ENCODE measurements around the gene CHCHD3.

DNA sequence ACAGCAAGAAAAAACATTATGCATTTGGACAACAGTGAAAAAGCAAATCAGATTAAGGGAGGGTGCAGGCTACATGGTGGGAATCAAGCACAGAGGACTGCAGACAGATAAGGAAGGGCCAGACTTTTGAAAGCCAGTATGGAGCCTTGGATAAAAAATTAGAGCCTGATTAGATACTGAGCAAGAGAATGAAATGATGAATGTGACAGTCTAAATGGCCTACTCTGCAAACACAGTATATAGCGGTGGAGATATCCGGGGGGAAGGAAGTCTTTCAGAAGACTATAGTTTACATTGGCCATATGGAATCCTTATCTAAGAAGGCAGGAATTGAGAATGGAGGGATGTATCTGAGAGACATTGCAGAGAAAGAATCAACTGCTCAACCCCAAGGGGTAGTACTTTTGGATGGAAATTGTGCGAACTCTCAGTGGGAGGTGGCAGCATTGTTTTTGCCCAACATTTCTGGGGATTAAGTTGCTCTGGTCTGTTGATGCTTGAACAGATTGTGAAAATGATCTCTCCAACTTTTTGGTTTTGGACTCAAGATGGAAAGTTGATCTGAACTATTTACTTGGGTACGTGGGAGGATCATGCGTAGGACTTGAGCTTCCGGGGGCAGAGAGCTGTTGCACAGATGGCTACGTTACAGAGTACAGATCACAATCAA is 39.4 kb upstream of the CHCHD3 start:
- TF ChIP-seq, protein P1, sequence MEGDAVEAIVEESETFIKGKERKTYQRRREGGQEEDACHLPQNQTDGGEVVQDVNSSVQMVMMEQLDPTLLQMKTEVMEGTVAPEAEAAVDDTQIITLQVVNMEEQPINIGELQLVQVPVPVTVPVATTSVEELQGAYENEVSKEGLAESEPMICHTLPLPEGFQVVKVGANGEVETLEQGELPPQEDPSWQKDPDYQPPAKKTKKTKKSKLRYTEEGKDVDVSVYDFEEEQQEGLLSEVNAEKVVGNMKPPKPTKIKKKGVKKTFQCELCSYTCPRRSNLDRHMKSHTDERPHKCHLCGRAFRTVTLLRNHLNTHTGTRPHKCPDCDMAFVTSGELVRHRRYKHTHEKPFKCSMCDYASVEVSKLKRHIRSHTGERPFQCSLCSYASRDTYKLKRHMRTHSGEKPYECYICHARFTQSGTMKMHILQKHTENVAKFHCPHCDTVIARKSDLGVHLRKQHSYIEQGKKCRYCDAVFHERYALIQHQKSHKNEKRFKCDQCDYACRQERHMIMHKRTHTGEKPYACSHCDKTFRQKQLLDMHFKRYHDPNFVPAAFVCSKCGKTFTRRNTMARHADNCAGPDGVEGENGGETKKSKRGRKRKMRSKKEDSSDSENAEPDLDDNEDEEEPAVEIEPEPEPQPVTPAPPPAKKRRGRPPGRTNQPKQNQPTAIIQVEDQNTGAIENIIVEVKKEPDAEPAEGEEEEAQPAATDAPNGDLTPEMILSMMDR (tag by site-specific recombination; IDR thresholded peaks at IDR 0.05): no peak
- TF ChIP-seq, protein P2, sequence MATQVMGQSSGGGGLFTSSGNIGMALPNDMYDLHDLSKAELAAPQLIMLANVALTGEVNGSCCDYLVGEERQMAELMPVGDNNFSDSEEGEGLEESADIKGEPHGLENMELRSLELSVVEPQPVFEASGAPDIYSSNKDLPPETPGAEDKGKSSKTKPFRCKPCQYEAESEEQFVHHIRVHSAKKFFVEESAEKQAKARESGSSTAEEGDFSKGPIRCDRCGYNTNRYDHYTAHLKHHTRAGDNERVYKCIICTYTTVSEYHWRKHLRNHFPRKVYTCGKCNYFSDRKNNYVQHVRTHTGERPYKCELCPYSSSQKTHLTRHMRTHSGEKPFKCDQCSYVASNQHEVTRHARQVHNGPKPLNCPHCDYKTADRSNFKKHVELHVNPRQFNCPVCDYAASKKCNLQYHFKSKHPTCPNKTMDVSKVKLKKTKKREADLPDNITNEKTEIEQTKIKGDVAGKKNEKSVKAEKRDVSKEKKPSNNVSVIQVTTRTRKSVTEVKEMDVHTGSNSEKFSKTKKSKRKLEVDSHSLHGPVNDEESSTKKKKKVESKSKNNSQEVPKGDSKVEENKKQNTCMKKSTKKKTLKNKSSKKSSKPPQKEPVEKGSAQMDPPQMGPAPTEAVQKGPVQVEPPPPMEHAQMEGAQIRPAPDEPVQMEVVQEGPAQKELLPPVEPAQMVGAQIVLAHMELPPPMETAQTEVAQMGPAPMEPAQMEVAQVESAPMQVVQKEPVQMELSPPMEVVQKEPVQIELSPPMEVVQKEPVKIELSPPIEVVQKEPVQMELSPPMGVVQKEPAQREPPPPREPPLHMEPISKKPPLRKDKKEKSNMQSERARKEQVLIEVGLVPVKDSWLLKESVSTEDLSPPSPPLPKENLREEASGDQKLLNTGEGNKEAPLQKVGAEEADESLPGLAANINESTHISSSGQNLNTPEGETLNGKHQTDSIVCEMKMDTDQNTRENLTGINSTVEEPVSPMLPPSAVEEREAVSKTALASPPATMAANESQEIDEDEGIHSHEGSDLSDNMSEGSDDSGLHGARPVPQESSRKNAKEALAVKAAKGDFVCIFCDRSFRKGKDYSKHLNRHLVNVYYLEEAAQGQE (tag by site-specific recombination; IDR thresholded peaks at IDR 0.05): no peak
- no peak for TF ChIP-seq ZNF121 (tag by site-specific recombination; IDR thresholded peaks at IDR 0.05)
- TF ChIP-seq, protein P3, sequence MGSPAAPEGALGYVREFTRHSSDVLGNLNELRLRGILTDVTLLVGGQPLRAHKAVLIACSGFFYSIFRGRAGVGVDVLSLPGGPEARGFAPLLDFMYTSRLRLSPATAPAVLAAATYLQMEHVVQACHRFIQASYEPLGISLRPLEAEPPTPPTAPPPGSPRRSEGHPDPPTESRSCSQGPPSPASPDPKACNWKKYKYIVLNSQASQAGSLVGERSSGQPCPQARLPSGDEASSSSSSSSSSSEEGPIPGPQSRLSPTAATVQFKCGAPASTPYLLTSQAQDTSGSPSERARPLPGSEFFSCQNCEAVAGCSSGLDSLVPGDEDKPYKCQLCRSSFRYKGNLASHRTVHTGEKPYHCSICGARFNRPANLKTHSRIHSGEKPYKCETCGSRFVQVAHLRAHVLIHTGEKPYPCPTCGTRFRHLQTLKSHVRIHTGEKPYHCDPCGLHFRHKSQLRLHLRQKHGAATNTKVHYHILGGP (tag by site-specific recombination; IDR thresholded peaks at IDR 0.05): no peak
- no peak for TF ChIP-seq ZNF610 (tag by site-specific recombination; IDR thresholded peaks at IDR 0.05; ENCODE audit: borderline replicate concordance)
- TF ChIP-seq, protein P4, sequence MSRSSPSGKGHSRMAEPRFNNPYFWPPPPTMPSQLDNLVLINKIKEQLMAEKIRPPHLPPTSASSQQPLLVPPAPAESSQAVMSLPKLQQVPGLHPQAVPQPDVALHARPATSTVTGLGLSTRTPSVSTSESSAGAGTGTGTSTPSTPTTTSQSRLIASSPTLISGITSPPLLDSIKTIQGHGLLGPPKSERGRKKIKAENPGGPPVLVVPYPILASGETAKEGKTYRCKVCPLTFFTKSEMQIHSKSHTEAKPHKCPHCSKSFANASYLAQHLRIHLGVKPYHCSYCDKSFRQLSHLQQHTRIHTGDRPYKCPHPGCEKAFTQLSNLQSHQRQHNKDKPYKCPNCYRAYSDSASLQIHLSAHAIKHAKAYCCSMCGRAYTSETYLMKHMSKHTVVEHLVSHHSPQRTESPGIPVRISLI (tag by site-specific recombination; IDR thresholded peaks at IDR 0.05): no peak
- TF ChIP-seq HOXA7 (CRISPR knock-in tag; IDR thresholded peaks at IDR 0.05; ENCODE audit: borderline replicate concordance): no peak
- TF ChIP-seq, protein P5, sequence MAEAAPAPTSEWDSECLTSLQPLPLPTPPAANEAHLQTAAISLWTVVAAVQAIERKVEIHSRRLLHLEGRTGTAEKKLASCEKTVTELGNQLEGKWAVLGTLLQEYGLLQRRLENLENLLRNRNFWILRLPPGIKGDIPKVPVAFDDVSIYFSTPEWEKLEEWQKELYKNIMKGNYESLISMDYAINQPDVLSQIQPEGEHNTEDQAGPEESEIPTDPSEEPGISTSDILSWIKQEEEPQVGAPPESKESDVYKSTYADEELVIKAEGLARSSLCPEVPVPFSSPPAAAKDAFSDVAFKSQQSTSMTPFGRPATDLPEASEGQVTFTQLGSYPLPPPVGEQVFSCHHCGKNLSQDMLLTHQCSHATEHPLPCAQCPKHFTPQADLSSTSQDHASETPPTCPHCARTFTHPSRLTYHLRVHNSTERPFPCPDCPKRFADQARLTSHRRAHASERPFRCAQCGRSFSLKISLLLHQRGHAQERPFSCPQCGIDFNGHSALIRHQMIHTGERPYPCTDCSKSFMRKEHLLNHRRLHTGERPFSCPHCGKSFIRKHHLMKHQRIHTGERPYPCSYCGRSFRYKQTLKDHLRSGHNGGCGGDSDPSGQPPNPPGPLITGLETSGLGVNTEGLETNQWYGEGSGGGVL (tag by site-specific recombination; IDR thresholded peaks at IDR 0.05): no peak
- TF ChIP-seq, protein P6, sequence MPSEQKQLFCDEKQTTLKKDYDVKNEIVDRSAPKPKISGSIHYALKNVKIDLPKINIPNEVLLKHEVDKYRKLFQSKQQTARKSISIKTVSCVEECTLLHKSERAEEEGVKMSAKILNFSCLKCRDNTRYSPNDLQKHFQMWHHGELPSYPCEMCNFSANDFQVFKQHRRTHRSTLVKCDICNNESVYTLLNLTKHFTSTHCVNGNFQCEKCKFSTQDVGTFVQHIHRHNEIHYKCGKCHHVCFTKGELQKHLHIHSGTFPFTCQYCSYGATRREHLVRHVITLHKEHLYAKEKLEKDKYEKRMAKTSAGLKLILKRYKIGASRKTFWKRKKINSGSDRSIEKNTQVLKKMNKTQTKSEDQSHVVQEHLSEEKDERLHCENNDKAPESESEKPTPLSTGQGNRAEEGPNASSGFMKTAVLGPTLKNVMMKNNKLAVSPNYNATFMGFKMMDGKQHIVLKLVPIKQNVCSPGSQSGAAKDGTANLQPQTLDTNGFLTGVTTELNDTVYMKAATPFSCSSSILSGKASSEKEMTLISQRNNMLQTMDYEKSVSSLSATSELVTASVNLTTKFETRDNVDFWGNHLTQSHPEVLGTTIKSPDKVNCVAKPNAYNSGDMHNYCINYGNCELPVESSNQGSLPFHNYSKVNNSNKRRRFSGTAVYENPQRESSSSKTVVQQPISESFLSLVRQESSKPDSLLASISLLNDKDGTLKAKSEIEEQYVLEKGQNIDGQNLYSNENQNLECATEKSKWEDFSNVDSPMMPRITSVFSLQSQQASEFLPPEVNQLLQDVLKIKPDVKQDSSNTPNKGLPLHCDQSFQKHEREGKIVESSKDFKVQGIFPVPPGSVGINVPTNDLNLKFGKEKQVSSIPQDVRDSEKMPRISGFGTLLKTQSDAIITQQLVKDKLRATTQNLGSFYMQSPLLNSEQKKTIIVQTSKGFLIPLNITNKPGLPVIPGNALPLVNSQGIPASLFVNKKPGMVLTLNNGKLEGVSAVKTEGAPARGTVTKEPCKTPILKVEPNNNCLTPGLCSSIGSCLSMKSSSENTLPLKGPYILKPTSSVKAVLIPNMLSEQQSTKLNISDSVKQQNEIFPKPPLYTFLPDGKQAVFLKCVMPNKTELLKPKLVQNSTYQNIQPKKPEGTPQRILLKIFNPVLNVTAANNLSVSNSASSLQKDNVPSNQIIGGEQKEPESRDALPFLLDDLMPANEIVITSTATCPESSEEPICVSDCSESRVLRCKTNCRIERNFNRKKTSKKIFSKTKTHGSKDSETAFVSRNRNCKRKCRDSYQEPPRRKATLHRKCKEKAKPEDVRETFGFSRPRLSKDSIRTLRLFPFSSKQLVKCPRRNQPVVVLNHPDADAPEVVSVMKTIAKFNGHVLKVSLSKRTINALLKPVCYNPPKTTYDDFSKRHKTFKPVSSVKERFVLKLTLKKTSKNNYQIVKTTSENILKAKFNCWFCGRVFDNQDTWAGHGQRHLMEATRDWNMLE (tag by site-specific recombination; conservative IDR thresholded peaks at IDR 0.05; ENCODE audit: low read depth): no peak
